BE2C (cell line): ENCODE data around the gene FRYL.
"Not testable (repeated sequence)": the region's sequence is repeated elsewhere in the genome, so short reads cannot be mapped to it uniquely, and the experiment has no call there.

Experiments
- DNase-seq: peaks from one replicate; pipeline ENCODE4 v3.0.0-alpha.2; 2020
- H3K27me3 ChIP-seq: fragments of 250-450 bp; sonication (Bioruptor Pico); 2 replicates; pipeline ENCODE4 v1.5.1; 2020; ENCODE audit warnings: mild to moderate bottlenecking
- H3K36me3 ChIP-seq: fragments of 250-450 bp; sonication (Bioruptor Pico); 2 replicates; pipeline ENCODE4 v1.5.1; 2020; ENCODE audit warnings: mild to moderate bottlenecking
- H3K4me1 ChIP-seq: fragments of 250-450 bp; sonication (Bioruptor Pico); 2 replicates; pipeline ENCODE4 v1.5.1; 2020
- H3K4me3 ChIP-seq: 2 replicates; pipeline ENCODE4 v1.5.1; 2011; ENCODE audit warnings: low read depth, low read length
- H3K9me3 ChIP-seq: fragments of 250-450 bp; sonication (Bioruptor Pico); 2 replicates; pipeline ENCODE4 v1.5.1; 2020
- TF ChIP-seq, protein P1 (sequence below): IDR thresholded peaks from 2 replicates; pipeline ENCODE4 v1.5.1; 2012; ENCODE audit warnings: mild to moderate bottlenecking, low read depth, low read length

FRYL gene

DNA sequence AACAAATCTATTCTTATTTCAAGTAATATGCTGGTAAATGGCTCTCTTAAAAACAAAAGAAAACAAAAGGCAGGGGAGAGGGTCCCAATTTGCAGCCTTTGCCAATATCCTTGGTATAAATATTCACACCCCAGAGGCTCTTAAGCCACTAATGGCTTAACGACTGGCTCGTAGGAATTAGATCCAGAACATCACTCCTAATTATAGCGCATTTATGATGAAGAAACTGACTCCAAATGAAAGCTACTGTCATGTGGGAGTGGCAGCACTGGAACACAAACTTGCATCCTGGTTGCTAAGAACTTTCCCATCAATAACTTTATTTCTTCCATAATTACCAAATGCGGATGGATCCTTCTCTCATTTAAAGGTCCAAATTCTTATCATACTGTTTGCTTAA is 138.7 kb downstream of the FRYL start:
- Histone ChIP-seq H3K36me3 (no peaks in the 10 kb centered on the region), H3K4me3 (no peak overlapping the region), H3K9me3 (no peaks in the 10 kb centered on the region), H3K4me1 (no peaks in the 10 kb centered on the region), H3K27me3 (no peaks in the 10 kb centered on the region)
- DNase-seq = no peak
- TF ChIP-seq, protein P1, sequence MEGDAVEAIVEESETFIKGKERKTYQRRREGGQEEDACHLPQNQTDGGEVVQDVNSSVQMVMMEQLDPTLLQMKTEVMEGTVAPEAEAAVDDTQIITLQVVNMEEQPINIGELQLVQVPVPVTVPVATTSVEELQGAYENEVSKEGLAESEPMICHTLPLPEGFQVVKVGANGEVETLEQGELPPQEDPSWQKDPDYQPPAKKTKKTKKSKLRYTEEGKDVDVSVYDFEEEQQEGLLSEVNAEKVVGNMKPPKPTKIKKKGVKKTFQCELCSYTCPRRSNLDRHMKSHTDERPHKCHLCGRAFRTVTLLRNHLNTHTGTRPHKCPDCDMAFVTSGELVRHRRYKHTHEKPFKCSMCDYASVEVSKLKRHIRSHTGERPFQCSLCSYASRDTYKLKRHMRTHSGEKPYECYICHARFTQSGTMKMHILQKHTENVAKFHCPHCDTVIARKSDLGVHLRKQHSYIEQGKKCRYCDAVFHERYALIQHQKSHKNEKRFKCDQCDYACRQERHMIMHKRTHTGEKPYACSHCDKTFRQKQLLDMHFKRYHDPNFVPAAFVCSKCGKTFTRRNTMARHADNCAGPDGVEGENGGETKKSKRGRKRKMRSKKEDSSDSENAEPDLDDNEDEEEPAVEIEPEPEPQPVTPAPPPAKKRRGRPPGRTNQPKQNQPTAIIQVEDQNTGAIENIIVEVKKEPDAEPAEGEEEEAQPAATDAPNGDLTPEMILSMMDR = no peak

DNA sequence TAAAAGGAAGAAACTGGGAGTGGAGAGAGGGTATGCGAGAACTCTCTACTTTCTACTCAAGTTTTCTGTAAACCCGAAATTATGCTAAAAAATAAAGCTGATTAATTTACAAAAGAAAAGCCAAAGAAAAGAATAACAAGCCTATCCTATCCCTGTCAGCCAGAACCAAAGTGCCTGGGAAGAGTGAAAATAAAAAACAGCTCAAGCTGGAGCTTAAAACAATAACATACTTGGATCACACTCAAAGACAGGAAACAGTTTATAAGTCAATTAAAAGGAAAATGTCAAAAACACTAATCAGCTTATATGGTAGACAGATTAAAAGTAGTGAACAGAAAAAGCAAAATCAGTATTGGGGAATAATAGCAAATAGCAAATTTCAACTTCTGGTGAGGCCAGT is 139.4 kb downstream of the FRYL start:
- TF ChIP-seq, protein P1 = no peak
- no peak for DNase-seq
- no peak overlapping the region for H3K4me3 ChIP-seq
- no peaks in the 10 kb centered on the region for H3K4me1 ChIP-seq
- no peaks in the 10 kb centered on the region for H3K27me3 ChIP-seq
- H3K36me3 ChIP-seq = no peaks in the 10 kb centered on the region
- H3K9me3 ChIP-seq = no peaks in the 10 kb centered on the region

DNA sequence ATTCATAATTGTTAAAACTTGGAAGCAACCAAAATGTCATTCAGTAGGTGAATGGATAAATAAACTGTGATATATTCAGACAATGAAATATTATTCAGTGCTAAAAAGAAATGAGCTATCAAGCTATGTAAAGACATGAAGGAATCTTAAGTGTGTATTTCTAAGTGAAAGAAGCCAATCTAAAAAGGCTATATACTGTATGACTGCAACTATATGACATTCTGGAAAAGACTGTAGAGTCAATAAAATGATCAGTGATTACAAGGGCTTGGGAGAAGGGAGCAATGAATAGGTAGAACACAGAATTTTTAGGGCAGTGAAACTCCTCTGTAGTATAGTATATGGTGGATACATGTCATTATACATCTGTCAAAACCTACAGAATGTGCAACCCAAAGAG is 139.9 kb downstream of the FRYL start:
- no peaks in the 10 kb centered on the region for H3K36me3 ChIP-seq
- TF ChIP-seq, protein P1 = no peak
- no peaks in the 10 kb centered on the region for H3K27me3 ChIP-seq

DNA sequence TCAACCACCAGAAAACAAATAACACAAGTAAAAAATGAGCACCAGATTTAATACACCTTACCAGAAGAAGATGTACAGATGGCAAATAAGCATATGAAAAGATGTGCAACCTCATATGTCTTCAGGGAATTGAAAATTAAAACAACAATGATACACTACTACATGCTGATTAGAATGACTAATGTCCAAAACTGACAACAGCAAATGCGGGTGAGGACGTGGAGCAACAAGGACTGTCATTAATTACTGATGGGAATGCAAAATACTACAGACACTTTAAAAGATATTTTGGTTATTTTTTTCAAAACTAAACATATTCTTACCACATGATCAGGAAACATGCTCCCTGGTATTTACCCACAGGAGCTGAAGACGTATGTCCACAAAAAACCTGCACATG is 140.3 kb downstream of the FRYL start:
- Histone ChIP-seq H3K27me3 (no peaks in the 10 kb centered on the region), H3K36me3 (no peaks in the 10 kb centered on the region), H3K4me3 (no peak overlapping the region), H3K9me3 (no peaks in the 10 kb centered on the region), H3K4me1 (no peaks in the 10 kb centered on the region)
- TF ChIP-seq, protein P1 = no peak
- DNase-seq = no peak

More for the DNA sequence above, 139.9 kb downstream of the FRYL start:
- no peak overlapping the region for H3K4me3 ChIP-seq
- H3K9me3 ChIP-seq = no peaks in the 10 kb centered on the region
- DNase-seq = no peak
- H3K4me1 ChIP-seq = no peaks in the 10 kb centered on the region

DNA sequence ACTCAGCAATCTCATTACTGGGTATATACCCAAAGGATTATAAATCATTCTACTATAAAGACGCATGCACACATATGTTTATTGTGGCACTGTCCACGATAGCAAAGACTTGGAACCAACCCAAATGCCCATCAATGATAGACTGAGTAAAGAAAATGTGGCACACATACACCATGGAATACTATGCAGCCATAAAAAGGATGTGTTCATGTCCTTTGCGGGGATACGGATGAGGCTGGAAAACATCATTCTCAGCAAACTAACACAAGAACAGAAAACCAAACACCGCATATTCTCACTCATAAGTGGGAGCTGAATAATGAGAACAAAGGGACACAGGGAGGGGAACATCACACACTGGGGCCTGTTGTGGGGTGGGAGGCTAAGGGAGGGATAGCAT is 141.5 kb downstream of the FRYL start:
- DNase-seq, H3K9me3 ChIP-seq, H3K4me3 ChIP-seq, H3K4me1 ChIP-seq, H3K27me3 ChIP-seq, H3K36me3 ChIP-seq: not testable (repeated sequence)

DNA sequence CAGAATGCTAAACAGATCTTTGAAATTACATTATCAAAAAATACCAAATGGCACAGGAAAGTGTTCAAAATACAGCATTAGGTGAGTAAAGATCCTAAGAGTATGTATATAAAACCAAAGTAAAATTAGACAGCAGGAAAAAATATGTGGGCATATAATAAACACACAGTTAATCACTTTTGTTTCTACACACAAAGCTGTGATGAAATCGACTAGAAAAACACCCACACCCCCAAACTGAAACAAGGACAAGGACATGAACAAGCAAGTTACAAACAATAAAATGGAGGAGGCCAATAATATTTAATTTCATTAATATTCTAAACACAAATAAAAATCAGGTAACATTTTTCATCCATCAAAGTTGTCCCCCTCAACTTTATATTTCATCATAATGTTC is 143.2 kb downstream of the FRYL start:
- DNase-seq = no peak
- no peaks in the 10 kb centered on the region for H3K9me3 ChIP-seq

DNA sequence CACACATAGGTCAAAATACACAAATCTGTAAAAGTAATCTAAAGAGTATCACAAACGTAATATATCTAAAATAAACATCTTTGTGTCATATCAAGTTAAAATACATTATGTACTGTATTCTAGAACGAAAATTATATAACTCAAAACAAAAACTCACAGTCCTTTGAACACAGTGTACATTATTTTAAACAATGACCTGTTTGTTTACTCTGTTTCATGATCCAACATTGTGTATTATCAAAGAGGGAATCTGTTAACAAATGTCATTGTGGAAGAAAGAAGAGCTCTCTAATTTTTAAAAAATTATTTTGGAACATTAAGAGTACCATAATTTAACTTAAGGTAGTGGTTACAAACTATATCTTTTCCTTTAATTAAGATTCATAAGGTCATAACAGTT is 144.1 kb downstream of the FRYL start:
- Histone ChIP-seq H3K4me1 (no peaks in the 10 kb centered on the region; the same call in 1 of the 2 replicates), H3K9me3 (no peaks in the 10 kb centered on the region), H3K4me3 (no peak overlapping the region), H3K27me3 (no peaks in the 10 kb centered on the region), H3K36me3 (no peaks in the 10 kb centered on the region)
- TF ChIP-seq, protein P1 = no peak
- no peak for DNase-seq

More for the DNA sequence above, 143.2 kb downstream of the FRYL start:
- H3K36me3 ChIP-seq = no peaks in the 10 kb centered on the region
- H3K4me3 ChIP-seq = no peak overlapping the region
- H3K27me3 ChIP-seq = no peaks in the 10 kb centered on the region
- no peaks in the 10 kb centered on the region for H3K4me1 ChIP-seq
- TF ChIP-seq, protein P1 = no peak
